ENCODE data around the gene SMCO4. TPM values are rescaled to one million over a fixed set of nuclear protein-coding genes. Genes with fewer than 3 reads are reported as not detected.
"Not testable (repeated sequence)": the region's sequence is repeated elsewhere in the genome, so short reads cannot be mapped to it uniquely, and the experiment has no call there.

Gene SMCO4
- total RNA-seq, 1 experiment from 2014 or later: 14.1 TPM

DNA sequence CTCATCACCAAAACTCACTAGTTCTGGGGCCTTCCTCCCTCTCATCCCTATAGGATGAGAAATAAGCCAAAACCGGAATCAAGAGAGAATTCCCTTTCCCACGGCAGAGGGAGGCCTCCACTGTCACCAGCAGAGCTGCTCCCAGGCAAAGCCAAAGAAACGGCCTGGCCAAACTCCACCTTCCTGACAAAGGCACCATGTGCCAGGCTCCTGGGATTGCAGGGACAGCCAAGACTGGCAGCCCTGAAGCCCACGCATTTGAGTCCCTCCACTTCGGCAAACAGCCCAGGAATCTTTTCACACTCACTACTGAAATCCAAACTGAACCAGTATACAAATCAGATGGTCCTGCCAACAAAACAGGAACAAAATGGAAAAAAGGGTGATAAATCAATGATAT is 6.1 kb downstream of the SMCO4 start:
- intact Hi-C loops (cut with micrococcal nuclease; ENCODE audit: unreplicated experiment) (no loop called here), in situ Hi-C loops (cut with HindIII; ENCODE audit: low pct_unique_long_range_greater_than_20kb, low sequenced_read_pairs) (no loop called here)
- no peak overlapping the region for H3K27ac ChIP-seq (ENCODE audit: low read length)
- ATAC-seq (no peak), DNase-seq (ENCODE audit: low read depth, low spot score) (no peak)
- BruUV-seq (replicated peaks): no TSS peak
- no peaks in the 10 kb centered on the region for H3K36me3 ChIP-seq (ENCODE audit: control insufficient read depth, insufficient read depth, low read length)
- H3K4me1 ChIP-seq (ENCODE audit: control insufficient read depth, insufficient read depth, low read length): peaks cover 17% of the 10 kb centered on the region
- no peaks in the 10 kb centered on the region for H3K27me3 ChIP-seq (ENCODE audit: control insufficient read depth, insufficient read depth, low read length)
- no peak for TF ChIP-seq TCF7L2 (IDR thresholded peaks at IDR 0.05; ENCODE audit: low read depth, low read length)
- TF ChIP-seq, protein P1, sequence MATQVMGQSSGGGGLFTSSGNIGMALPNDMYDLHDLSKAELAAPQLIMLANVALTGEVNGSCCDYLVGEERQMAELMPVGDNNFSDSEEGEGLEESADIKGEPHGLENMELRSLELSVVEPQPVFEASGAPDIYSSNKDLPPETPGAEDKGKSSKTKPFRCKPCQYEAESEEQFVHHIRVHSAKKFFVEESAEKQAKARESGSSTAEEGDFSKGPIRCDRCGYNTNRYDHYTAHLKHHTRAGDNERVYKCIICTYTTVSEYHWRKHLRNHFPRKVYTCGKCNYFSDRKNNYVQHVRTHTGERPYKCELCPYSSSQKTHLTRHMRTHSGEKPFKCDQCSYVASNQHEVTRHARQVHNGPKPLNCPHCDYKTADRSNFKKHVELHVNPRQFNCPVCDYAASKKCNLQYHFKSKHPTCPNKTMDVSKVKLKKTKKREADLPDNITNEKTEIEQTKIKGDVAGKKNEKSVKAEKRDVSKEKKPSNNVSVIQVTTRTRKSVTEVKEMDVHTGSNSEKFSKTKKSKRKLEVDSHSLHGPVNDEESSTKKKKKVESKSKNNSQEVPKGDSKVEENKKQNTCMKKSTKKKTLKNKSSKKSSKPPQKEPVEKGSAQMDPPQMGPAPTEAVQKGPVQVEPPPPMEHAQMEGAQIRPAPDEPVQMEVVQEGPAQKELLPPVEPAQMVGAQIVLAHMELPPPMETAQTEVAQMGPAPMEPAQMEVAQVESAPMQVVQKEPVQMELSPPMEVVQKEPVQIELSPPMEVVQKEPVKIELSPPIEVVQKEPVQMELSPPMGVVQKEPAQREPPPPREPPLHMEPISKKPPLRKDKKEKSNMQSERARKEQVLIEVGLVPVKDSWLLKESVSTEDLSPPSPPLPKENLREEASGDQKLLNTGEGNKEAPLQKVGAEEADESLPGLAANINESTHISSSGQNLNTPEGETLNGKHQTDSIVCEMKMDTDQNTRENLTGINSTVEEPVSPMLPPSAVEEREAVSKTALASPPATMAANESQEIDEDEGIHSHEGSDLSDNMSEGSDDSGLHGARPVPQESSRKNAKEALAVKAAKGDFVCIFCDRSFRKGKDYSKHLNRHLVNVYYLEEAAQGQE (IDR thresholded peaks at IDR 0.05; ENCODE audit: insufficient read depth in 1 of 2, low read depth in 2 of 2, low read length in 1 of 2): no peak
- TF ChIP-seq POLR2AphosphoS5 (IDR thresholded peaks at IDR 0.05; ENCODE audit: low read depth, low read length): no peak
- TF ChIP-seq, protein P2, sequence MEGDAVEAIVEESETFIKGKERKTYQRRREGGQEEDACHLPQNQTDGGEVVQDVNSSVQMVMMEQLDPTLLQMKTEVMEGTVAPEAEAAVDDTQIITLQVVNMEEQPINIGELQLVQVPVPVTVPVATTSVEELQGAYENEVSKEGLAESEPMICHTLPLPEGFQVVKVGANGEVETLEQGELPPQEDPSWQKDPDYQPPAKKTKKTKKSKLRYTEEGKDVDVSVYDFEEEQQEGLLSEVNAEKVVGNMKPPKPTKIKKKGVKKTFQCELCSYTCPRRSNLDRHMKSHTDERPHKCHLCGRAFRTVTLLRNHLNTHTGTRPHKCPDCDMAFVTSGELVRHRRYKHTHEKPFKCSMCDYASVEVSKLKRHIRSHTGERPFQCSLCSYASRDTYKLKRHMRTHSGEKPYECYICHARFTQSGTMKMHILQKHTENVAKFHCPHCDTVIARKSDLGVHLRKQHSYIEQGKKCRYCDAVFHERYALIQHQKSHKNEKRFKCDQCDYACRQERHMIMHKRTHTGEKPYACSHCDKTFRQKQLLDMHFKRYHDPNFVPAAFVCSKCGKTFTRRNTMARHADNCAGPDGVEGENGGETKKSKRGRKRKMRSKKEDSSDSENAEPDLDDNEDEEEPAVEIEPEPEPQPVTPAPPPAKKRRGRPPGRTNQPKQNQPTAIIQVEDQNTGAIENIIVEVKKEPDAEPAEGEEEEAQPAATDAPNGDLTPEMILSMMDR (IDR thresholded peaks at IDR 0.05): no peak
- no peak for TF ChIP-seq SIN3A (IDR thresholded peaks at IDR 0.05; ENCODE audit: borderline replicate concordance, insufficient read depth, low read depth, low read length)
- CTCF ChIA-PET: no interaction called here
- H3K9me3 ChIP-seq (ENCODE audit: control insufficient read depth, insufficient read depth, low read depth, low read length): no peaks in the 10 kb centered on the region
- no peak overlapping the region for H3K4me3 ChIP-seq (ENCODE audit: low read depth in 2 of 2, low read length in 2 of 2)
- POLR2A ChIA-PET: no interaction called here

DNA sequence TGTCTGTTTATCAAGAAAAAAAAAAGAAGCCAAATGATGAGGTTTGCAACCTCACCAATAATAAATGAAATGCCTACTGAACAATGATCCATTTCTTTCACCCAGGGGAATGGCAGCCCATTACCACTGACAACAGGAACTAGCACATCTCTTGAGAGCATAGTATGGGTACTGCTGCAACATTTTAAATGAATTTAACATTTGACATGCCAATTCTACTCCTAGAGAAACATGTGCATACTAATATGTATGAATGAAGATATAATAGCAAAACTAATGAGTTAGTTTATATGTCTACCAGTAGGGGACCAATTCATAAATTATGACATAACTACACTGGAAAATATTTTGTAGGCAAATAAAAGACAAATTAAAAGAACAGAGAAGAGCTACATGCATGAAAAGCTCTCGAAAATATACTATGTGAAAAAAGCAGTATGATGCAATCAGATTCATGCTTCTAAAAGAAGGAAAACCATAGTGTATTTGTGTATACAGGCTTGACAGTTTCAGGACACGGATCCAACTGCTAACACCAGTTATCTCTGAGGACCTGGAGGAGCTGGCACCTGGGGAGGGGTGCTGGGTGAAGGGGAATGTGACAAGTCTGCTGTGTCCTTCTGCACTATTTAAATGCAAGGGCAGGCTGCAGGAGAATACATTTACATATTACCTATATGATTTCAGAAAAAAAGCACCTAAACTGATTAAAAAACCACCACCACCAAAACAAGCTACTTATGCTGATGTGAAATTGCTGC is 6.9 kb downstream of the SMCO4 start:
- H3K27ac ChIP-seq (ENCODE audit: low read length): no peak overlapping the region
- no peaks in the 10 kb centered on the region for H3K36me3 ChIP-seq (ENCODE audit: control insufficient read depth, insufficient read depth, low read length)
- intact Hi-C loops (cut with micrococcal nuclease; ENCODE audit: unreplicated experiment): no loop called here
- no peak for ATAC-seq
- ChIA-PET POLR2A (no interaction called here), CTCF (no interaction called here)
- no peaks in the 10 kb centered on the region for H3K27me3 ChIP-seq (ENCODE audit: control insufficient read depth, insufficient read depth, low read length)
- H3K4me1 ChIP-seq (ENCODE audit: control insufficient read depth, insufficient read depth, low read length): peaks cover 12% of the 10 kb centered on the region
- no TSS peak for BruUV-seq (replicated peaks)
- DNase-seq (ENCODE audit: low read depth, low spot score): no peak
- H3K9me3 ChIP-seq (ENCODE audit: control insufficient read depth, insufficient read depth, low read depth, low read length): no peaks in the 10 kb centered on the region
- TF ChIP-seq TCF7L2 (IDR thresholded peaks at IDR 0.05; ENCODE audit: low read depth, low read length): no peak
- TF ChIP-seq, protein P2 (IDR thresholded peaks at IDR 0.05): 0 out of 2 replicates have a peak, but pooled peaks have one; percentile 25
- in situ Hi-C loops (cut with HindIII; ENCODE audit: low pct_unique_long_range_greater_than_20kb, low sequenced_read_pairs): no loop called here
- H3K4me3 ChIP-seq (ENCODE audit: low read depth in 2 of 2, low read length in 2 of 2): no peak overlapping the region

DNA sequence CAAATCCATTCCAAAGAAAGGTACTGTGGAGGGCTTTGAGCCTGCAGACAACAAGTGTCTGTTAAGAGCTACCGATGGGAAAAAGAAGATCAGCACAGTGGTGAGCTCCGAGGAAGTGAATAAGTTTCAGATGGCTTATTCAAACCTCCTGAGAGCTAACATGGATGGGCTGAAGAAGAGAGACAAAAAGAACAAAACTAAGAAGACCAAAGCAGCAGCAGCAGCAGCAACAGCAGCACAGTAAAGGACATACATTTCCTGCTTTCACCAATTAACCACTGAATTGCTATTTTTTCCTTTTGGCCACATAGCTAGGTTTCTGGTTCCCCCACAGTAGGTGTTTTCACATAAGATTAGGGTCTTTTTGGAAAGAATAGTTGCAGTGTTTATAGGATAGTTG is 7.6 kb downstream of the SMCO4 start:
- BruUV-seq (replicated peaks); H3K9me3 ChIP-seq (ENCODE audit: control insufficient read depth, insufficient read depth, low read depth, low read length); ATAC-seq; CTCF ChIA-PET; DNase-seq (ENCODE audit: low read depth, low spot score); intact Hi-C loops (cut with micrococcal nuclease; ENCODE audit: unreplicated experiment); H3K36me3 ChIP-seq (ENCODE audit: control insufficient read depth, insufficient read depth, low read length); in situ Hi-C loops (cut with HindIII; ENCODE audit: low pct_unique_long_range_greater_than_20kb, low sequenced_read_pairs); H3K27ac ChIP-seq (ENCODE audit: low read length); H3K4me3 ChIP-seq (ENCODE audit: low read depth in 2 of 2, low read length in 2 of 2); POLR2A ChIA-PET; H3K27me3 ChIP-seq (ENCODE audit: control insufficient read depth, insufficient read depth, low read length): not testable (repeated sequence)
- peaks cover 12% of the 10 kb centered on the region for H3K4me1 ChIP-seq (ENCODE audit: control insufficient read depth, insufficient read depth, low read length)

All from Panc1 (cell line).